ENCODE data around the gene TMEM267.

DNA sequence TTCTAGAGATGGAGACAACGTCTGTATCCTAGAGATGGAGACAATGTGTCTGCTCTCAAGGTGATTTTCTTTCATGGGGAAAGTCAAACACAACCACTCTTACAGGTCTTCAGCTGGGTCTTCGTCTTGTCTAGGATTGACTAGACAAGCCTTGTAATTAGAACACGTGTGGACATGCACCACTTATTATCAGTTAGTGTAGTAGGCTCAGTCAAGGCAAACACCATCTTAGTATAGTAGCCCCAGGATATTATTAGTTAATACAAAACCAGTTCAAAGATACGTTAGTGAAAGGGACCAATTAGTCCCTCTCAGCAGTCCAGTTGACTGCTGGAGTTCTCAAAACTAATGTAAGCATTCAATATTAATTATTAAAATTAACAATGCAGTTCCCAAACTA lies 56.4 kb downstream of the TMEM267 start:
- TF ChIP-seq FOXM1 (IDR thresholded peaks at IDR 0.05; ENCODE audit: borderline replicate concordance): no peak
- TF ChIP-seq SP1 (IDR thresholded peaks at IDR 0.05): no peak
- TF ChIP-seq FOXK2 (IDR thresholded peaks at IDR 0.05): no peak
- TF ChIP-seq BHLHE40 (IDR thresholded peaks at IDR 0.05; ENCODE audit: borderline replicate concordance): no peak
- no peak for TF ChIP-seq ZNF384 (IDR thresholded peaks at IDR 0.05)
- TF ChIP-seq CTBP1 (IDR thresholded peaks at IDR 0.05; ENCODE audit: borderline replicate concordance): no peak
- no peak for TF ChIP-seq ELF4 (IDR thresholded peaks at IDR 0.05)
- no peak for TF ChIP-seq LEF1 (IDR thresholded peaks at IDR 0.05; ENCODE audit: borderline replicate concordance)
- TF ChIP-seq HDGF (IDR thresholded peaks at IDR 0.05; ENCODE audit: borderline replicate concordance): no peak
- no peak for TF ChIP-seq SUZ12 (IDR thresholded peaks at IDR 0.05)
- TF ChIP-seq, protein P1, sequence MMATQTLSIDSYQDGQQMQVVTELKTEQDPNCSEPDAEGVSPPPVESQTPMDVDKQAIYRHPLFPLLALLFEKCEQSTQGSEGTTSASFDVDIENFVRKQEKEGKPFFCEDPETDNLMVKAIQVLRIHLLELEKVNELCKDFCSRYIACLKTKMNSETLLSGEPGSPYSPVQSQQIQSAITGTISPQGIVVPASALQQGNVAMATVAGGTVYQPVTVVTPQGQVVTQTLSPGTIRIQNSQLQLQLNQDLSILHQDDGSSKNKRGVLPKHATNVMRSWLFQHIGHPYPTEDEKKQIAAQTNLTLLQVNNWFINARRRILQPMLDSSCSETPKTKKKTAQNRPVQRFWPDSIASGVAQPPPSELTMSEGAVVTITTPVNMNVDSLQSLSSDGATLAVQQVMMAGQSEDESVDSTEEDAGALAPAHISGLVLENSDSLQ (IDR thresholded peaks at IDR 0.05): no peak
